HUDEP-2 (cell line): ENCODE results near the gene ZNF19.

Source experiments
- DNase-seq, 76 experiments: peaks; one replicate each; lab custom pipeline; 2025; ENCODE audit not compliant: unreplicated experiment in 76 of 76; lab: John Stamatoyannopoulos, UW

ZNF19 gene

GRCh38 chr16:71491054-71491453 is 1.9 kb upstream of the ZNF19 start:
- DNase-seq = no peak

- peak in 1 of 76 experiments; percentile 12 for DNase-seq
These were observed 1.2 kb upstream of the ZNF19 start for GRCh38 chr16:71490361-71490760.

- peak in 73 of 76 experiments; percentile 16 to 81 (median 63) for DNase-seq
These were observed 4.9 kb downstream of the ZNF19 start for GRCh38 chr16:71484006-71484893.

GRCh38 chr16:71482569-71482968 is 6.6 kb downstream of the ZNF19 start:
- DNase-seq = no peak

- DNase-seq = no peak
These were observed 8.2 kb downstream of the ZNF19 start for GRCh38 chr16:71480956-71481355.

- peak in 47 of 76 experiments; percentile 2 to 78 (median 34) for DNase-seq
These were observed 9.7 kb downstream of the ZNF19 start for GRCh38 chr16:71479420-71479819.

- DNase-seq = no peak
These were observed 12.5 kb downstream of the ZNF19 start for GRCh38 chr16:71476457-71477124.

GRCh38 chr16:71474864-71475263 is 14.3 kb downstream of the ZNF19 start:
- no peak for DNase-seq

- DNase-seq = no peak
These were observed 15.2 kb downstream of the ZNF19 start for GRCh38 chr16:71473891-71474290.

GRCh38 chr16:71472931-71473330 is 16.2 kb downstream of the ZNF19 start:
- DNase-seq = no peak

- no peak for DNase-seq
These were observed 17.1 kb downstream of the ZNF19 start for GRCh38 chr16:71472051-71472450.

- peak in 41 of 76 experiments; percentile 3 to 53 (median 22) for DNase-seq
These were observed 21.3 kb downstream of the ZNF19 start for GRCh38 chr16:71467810-71468209.

- DNase-seq = no peak
These were observed 24.9 kb downstream of the ZNF19 start for GRCh38 chr16:71464231-71464630.

- peak in 72 of 76 experiments; percentile 6 to 81 (median 60) for DNase-seq
These were observed 27.2 kb downstream of the ZNF19 start, which contains the start of gene ZNF23 for GRCh38 chr16:71461686-71462648. TSS of gene ZNF23 (minus strand) at chr16:71462247. CDS start at chr16:71456796, 5,451 bp downstream.

- peak in 4 of 76 experiments; percentile 2 to 21 (median 16) for DNase-seq
These were observed 28.2 kb downstream of the ZNF19 start for GRCh38 chr16:71460941-71461340.

- DNase-seq = no peak
These were observed 28.9 kb downstream of the ZNF19 start for GRCh38 chr16:71460236-71460635.

GRCh38 chr16:71459510-71459909 is 29.6 kb downstream of the ZNF19 start:
- DNase-seq = no peak

GRCh38 chr16:71456801-71457200 is 32.3 kb downstream of the ZNF19 start:
- DNase-seq = no peak

GRCh38 chr16:71453036-71453435 is 36.1 kb downstream of the ZNF19 start:
- no peak for DNase-seq

- no peak for DNase-seq
These were observed 40.1 kb downstream of the ZNF19 start for GRCh38 chr16:71449020-71449419.
